NCI-H2107 (cell line): ENCODE data around the gene SYT2.
"Not testable (repeated sequence)": the region's sequence is repeated elsewhere in the genome, so short reads cannot be mapped to it uniquely, and the experiment has no call there.

Experiments used
- DNase-seq: peaks from one replicate; lab custom pipeline; 2025; lab: John Stamatoyannopoulos, UW

Gene SYT2

DNA sequence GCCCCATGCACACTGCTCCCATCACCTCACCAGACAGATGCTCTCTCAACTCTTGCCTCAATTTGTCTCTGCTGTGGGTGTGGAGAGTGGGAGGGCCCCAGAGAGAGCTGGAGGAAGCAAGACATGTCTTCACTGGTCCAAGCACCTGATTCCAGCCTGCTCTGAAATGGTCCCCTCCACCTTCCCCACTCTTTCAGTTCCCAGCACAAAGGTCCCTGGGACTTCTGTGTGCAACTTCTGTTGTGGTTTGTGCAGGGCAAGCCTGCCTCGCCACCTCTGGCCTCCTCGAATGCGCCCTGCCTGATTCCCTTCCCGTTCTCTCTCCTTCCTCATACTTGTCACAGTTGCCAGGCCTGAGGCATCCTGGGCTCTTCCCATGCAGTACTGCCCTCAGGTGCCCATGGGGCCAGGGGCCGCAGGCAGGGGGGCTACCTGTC, 119.3 kb downstream of the SYT2 start:
- no peak for DNase-seq

DNA sequence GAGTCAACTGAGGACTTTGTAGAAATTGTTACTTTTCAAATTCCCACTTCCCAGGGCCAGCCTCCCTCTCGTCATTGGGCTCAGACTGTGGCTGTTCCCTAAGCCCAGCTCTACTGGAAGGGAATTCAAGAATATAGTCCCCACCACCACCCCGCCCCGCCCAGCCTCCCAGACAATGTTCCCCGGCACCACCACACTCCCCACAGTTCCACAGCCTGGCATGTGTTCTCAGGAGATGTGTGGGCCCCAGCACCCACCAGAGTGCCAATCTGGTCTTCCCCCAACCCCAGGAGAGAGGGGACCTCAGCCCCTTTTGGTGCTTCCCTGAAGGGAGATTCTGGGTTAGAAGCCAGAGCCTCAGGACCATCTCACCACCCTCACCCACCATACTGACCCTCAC, 120.1 kb downstream of the SYT2 start:
- no peak for DNase-seq

DNA sequence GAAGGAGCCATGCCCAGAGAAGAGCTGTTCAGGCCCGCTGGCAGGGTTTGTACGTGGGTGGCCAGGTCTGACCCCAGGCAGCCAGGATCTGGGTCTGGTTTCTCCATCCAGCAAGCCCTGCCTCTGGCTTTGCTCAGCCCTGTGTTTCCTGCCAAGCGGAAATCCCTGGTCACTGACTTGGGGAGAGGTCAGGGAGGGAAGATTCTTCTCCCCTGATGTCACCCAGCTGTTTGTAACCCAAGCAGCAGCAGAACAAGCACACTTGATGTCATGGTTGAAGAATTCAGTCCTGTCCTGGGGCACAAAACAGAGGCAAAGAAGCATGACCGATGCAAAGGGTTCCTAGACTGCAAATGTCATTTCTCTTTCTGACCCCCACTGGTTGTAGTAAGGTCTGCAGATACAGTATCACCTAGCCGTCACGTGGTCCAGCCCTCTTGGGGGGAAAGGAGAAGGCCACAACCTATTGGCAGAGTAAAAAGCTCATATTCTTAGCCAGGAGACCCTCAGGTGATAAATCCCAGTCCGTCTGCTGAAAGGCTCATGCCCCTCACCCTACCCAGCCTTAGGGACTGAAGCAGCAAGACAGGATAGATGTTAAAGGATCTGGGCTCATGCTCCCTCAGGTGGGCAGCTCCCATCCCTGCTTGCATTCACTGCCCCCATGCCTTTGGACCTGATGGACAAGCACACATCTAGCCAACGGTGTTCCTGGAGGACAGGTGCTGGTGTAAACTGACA, 120.9 kb downstream of the SYT2 start:
- DNase-seq, result no peak

DNA sequence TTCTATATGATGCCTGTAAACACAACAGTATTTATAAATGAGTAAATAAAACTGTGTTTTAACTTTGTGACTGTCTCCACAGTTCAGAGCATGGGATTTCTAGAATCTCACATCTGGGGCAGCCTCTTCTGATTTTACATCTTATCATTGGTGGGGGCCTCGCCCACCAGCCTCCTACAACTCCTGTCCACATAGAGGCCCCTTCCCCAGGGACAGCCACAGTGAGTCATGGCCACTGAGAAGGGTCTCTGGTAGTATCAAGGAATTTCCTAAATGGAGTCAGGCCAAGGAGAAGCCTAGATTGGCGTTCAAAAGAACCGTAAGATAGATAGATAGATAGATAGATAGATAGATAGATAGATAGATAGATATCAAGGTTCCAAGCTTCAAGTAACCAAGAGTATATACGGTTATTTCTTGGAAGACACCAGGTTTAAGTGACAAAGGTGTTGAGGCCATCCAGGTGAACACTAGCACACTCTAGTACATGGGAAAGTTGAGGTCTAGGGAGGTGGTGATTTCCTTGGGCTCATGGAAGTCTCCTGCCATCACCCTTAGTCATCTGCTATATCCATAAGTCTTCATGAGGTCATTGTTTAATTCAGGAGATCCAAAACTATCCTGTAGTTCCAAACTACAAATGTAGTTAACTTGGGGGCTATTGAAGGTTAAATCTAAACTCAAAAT, 121.6 kb downstream of the SYT2 start:
- DNase-seq, result no peak

DNA sequence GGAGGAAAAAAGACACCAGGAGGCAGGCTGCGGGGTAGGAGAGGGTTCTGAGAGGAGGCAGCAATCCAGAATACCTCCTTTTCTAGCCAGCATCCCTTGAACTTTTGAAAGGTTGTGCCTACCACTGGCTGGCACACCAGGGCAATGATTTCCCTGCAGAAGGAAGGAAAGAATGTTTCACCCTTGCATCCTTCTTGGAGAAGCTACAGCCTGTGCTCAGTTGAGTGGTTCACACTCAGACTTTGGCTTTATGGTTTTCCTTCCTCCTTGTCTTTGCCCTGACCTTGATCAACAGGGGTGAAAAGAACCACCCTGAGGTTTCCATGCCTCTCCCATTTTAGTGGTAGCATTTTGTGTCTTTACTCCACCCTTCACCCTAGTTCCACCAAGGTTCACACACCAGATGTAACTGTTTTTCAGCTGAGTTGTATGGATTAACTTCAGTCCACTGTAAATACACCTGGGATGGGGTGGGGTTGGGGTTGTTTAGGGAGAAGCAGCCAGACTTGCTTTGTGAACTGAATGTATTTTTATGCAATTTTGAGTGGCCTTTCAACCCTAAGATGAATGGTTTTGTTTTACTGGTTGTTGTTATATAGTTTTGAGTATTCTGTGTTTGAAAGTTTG, 122.3 kb downstream of the SYT2 start:
- no peak for DNase-seq

DNA sequence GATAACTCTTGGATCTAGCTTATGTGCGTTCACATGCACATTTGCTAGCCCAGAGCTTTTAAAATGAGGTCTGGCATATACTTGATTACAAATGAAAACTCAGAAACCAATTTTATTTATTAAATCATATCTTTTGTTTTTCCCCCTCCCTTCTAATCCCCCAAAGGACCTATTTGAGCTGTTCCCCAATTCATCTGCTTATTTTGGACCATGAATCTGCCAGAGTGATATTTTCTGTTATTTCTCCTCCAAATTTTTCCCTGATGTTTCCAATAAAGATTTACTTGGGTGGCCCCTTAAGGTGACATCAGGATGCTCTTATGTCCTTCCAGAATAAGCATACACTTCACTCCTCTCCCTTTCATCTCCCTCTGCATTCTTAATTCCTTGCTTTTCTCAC, 123.4 kb downstream of the SYT2 start:
- DNase-seq, result no peak

DNA sequence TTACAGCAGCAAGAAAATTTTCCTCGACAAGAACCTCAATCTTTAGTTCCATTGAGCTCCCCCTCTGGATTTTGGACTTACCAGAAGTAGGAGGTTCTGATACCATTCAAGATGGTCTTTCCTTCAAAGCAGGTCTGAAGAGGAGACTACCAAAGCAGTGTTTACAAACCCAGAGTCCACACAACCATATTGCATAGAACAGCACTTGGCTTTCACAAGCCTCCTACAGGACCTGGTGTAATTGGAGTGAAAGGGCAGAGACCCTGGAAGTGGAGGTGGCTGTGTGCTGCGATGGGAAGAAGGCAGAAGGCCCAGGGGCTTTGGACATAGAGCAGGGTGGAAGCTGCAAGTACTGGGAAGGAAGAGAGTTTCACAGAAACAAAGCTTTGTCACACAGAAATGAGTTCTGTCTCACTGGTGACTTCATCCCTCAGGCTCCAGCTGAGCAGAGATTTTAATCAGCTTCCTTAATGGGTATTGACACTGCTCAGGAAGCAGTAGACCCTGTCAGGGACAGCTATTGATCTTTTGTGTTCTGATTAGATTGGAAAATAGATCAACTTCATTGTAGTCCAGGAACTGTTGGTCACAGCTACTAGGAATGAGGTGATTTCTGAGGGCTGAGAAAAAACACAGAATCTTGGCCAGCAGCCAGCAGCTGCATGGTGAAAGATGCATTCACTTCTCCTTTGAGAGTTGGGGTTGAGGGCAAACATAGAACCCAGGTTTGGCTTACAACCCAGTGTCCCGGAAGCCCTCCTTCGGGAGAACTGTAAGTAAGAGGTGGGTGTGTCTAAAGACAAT, 124.0 kb downstream of the SYT2 start:
- DNase-seq, result peak; percentile 31

DNA sequence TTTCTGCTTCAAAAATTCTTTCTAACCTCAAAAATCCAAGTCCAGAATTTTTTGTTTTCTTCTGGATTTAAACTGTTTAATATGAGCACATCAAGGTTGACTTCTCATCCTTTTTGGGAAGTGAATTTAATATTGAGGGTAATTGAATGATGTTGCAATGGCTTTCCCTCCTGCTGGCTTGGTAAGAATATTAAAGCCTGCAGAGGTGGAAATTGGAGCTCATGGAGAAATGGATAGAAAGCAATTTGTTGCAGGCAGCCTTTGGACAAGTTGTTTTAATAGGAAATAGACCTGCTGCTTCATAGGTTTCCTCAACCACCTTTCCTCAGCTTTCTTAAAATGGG, 124.7 kb downstream of the SYT2 start:
- no peak for DNase-seq

DNA sequence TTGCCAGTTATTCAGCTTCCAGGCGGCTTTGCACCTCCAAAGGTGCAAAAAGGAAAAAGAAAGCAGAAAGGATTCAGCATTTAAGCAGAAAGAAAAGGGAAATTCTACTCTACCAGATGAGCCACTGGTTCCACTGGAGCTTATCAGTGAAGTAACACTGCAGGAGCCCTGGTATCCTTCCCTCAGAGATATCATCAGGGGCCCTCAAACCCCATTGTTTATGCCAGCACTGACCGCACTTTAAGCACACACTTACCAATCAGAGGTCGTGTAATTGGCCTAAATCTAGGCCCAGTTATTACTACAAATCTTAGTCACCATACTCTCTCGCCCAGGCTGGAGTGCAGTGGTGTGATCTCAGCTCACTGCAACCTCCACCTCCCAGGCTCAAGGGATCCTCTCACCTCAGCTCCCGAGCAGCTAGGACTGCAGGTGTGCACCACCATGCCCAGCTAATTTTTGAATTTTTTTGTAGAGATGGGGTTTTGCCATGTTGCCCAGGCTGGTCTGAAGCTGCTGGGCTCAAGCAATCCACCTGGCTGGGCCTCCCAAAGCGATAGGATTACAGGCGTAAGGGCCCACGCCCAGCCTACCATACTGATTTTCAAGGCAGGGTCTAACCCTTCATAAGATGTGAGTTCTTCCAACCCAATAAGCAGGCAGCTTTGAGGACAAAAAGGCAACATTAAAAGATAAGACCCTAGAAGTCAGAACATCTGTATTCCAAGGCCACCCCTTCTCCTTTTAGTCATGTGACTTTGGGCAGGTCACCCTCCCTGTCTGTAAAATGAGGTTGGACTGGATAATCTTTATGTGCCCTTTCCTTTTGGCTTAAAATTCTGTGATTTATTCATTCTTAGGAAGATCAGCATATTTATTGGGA, 125.3 kb downstream of the SYT2 start:
- no peak for DNase-seq

DNA sequence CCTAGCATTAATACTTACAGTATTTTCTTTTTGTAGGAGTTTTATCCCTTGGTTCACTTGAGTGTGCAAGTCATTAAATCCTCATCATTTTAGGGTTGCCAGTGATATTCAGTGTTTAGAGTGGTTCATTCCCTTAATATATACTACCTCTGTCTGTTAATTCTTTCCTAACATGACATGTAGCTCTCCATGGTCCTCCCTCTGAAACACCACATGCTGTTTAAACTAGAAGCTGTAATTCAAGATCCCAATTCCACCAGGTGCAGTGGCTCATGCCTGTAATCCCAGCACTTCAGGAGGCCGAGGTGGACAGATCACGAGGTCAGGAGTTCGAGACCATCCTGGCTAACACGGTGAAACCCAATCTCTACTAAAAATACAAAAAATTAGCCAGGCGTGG, 127.9 kb downstream of the SYT2 start:
- not testable (repeated sequence) for DNase-seq

DNA sequence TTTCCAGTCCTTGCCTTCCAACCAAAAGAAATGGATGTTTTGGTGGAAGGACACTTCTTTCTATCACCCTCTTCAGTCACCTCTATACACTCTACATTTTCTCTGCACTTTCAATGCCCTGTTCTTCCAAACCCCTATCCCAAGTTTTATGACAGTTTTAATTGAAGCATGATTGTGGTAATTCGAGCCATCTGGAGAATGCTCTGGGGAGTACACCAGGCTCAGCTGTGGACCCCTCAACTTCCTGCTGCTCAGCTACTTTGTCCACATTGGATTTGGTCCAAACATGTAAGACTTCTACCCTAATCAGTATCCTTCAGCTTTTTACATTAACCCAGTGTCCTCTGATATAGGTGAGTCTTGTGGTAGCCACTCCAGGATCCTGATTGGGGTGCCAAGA, 129.6 kb downstream of the SYT2 start:
- DNase-seq, result no peak

DNA sequence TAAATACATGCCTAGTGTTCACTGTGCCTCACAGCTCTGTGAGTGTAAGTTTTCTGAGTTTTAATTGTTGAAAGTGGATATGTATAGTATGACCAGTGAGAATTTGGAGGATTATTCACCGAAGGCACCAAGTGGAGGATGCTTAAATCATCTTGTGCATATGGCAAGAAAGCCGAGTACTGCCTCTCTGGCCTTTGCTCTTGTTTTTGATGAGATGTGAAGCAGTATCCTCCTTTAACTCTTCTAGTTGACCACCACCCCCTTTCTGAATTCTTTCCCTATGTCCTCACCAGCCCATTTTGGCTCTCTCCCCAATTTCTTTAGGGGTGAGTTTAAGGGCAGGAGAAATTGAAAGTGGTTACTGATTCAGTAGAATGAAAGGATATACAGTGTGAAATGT, 130.4 kb downstream of the SYT2 start:
- no peak for DNase-seq

DNA sequence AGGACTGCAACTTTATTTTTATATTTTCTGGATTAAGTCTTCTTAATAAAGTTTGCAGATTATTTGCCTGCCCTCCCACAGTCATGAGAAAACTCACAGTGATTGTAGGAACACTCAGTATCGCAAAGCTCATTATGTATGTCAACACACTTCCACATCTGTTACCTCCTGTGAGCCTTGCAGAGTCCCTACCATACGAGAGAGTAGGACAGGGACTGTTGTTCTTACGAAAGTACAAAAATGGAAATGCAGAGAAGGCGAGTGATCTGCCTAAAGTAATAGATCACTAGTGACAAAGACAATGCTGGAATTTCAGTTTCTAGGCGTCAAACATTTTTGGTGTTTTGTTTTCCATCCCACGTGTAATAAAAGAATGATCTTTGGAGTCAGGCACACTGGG, 131.7 kb downstream of the SYT2 start:
- DNase-seq, result no peak

DNA sequence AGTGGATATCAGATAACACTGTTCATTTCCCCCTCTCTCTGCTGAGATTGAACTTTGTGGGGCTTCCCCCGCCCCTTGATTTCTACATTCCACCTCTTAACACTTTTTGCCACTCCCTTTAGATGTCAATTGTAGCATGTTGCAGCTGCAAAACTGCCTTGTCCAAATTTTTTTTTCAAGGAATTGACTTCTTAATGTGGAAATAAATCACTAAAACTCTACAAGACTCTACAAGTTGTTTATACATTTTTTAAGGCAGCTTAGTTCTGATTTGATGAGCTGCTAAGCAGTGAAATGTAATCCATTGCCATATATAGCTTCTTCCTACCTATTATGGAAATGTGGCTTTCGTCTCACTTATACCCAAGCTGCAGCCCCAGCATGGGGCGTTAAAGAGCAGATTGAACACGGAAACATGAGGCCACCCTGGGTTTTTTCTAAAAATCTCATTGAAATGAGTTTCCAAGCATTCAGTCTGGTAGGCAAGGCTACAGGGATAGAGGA, 132.2 kb downstream of the SYT2 start:
- DNase-seq, result no peak

DNA sequence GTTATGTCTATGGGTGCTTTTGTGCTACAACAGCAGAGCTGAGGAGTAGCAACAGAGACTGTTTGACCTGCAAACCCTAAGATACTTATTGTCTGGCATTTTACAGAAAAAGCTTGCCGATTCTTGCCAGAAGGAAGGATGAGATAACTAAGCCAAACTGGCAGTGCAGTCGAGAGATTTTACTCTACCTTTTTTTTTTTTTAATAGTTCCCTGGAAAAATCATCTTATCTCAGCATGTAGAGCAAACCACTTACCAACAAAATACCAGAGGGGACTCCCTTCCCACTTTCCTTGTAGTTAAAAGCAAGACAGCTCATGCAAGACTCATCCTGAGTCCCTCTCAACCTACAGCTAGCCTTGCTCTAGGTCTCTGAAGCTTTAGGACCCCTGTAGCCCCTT, 132.9 kb downstream of the SYT2 start:
- DNase-seq, result no peak

DNA sequence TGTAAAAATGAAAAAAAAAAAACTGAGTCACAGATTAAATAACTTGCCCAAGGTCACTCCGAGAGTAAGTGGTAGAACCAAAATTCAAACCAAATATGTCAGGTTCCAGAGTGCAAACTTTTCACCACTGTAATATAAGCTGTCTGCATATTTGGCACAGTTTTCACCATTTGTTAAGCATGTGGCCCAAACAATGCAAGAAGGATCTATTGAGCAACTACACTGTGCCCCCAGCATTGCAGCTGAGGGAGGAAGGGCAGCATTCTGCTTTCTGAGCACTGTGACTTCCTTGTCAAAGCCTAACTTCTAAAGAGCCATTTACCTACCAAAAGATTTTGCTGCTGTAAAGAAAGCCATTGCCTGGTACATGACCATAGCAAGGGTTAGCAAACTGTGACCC, 133.4 kb downstream of the SYT2 start:
- no peak for DNase-seq

DNA sequence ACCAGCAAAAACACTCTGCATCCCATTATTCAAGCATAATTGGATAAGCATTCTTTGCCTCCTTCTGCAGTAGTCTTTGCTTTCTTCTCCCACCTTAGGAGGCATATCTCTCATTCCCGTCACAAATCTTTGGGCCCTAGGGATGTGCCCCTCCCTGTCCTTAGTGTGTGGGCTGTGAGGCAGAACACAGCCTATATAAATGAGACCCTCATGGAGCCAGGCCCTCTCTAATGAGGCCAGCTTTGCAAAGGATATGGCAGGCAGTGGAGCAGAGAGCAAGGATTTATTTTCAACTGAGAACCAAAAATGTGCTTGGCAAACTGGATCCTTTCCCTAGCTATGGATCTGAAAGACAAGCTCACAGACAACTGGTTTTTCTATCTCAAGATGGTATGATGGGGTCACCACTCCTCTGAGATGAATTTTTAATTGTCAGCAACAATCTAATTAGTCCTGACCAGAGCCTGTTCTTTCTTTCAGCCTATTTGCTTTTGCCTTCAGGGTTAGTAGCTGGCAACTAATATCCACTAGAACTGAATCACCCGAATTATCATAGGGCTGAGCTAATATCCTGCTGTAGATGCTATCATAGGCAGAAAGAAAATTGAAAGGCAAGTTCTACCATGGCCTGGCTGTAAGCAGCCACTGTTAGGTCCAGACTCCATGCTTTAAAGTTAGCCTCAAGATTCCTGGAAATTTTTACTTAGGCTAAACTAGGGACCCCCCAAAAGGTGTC, 134.2 kb downstream of the SYT2 start:
- DNase-seq, result no peak

DNA sequence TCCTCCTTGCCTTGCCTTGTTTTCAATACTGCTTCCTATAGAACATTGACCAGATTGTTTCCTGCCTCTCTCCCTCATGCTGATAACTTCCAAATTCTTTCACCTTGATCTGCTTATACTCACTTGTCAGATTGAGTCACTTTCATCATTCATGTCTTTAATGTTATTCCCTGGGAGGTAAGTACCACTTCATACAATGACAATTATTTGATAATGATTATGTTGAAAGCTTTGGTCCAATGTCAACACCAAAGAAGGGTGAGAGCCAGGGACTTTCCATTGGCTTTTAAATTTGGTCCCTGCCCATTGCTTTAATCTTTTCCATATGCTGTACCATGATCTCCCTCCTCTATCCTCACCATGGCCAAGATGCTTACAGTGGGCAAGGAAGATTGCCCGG, 137.4 kb downstream of the SYT2 start:
- DNase-seq, result no peak

DNA sequence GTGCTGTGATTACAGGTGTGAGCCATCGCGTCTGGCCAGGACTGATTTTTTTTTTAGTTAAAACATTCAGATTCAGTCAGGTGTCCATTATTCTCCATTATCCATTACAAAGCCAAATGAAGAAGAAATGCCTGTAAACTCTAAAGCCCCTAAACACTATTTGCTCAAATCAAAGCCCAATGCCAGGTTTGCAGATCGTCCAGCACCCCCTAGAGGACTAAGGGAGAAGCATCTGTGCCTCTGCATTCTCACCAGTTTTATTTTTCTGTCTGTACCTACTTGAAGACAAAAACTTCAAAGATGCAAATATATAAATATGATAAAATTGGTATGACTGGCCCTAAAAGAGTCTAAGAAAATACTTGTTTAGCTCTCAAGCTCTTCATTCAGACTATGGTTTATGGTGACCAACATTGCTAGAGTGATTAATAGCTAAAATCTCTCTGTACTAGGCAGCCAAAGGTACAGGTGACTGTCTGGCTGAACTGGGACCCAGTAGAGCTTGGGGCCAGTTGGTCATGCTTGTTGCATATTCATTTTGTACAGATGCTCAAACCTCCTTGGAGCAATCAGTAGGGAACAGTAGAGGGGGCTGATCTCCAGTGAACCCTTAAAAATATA, 138.4 kb downstream of the SYT2 start:
- DNase-seq, result peak; percentile 16
